Measurements from ENCODE around the gene SYT17.

Gene SYT17

DNA sequence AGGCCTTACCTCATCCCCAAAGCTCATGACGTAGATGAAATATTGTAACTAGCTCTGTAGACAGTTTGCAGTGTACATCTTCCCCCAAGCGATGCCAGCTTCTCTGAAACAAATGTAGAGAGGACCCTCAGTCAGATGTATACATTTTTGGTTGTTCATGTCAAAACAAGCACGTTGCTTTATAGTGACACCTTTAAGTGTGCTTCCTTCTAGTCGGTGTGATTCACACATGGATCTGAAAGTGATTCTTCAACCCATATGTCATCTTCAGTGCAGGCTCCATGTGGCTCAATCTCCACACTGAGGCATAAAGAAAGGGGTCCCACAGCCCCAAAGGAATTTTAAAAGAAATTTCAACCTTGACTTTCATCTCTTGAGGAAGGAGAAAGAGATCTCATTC is 86.6 kb downstream of the SYT17 start:
- H4K20me1 ChIP-seq = no peaks in the 10 kb centered on the region
- H3K4me3 ChIP-seq = no peak overlapping the region
- no peaks in the 10 kb centered on the region for H3K9me3 ChIP-seq (replicated peaks in 1 of 11)
- no peak overlapping the region for H3K27ac ChIP-seq
- H3K9ac ChIP-seq = no peak overlapping the region
- peaks cover 0 to 15% (median 0%) of the 10 kb centered on the region in 10 experiments; a peak in 5 of 20 replicates for H3K4me1 ChIP-seq
- no peaks in the 10 kb centered on the region for H3K27me3 ChIP-seq
- no peak for TF ChIP-seq Cebpa-rat (IDR thresholded peaks at IDR 0.05)
- no peaks in the 10 kb centered on the region for H3K36me3 ChIP-seq
- H3K4me2 ChIP-seq = no peak overlapping the region

DNA sequence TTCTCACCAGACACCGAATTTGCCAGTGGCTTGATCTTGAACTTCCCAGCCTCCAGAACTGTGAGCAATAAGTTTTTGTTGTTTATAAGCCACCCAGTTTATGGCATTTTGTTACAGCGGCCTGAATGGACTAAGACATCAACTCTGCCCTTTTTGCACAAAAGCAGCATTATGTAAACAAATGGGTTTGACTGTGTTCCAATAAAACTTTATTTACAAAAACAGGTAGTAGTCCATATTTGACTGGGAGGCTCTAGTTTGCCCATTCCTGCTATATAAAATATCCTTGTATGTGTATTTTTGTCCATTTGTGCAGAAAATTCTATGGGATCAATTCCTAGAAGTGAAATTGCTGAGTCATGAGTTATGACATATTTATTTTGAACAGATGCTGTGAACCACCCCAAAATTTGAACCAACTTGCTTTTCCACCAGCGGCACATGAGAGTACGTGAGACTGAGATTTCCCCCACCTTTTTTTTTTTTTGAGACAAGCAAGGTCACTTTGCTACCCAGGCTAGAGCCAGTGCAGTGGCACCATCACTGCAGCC is 96.2 kb downstream of the SYT17 start:
- Histone ChIP-seq H4K20me1 (no peaks in the 10 kb centered on the region), H3K4me2 (no peak overlapping the region), H3K4me3 (no peak overlapping the region), H3K27me3 (no peaks in the 10 kb centered on the region), H3K27ac (no peak overlapping the region), H3K9ac (no peak overlapping the region), H3K36me3 (peaks cover 0 to 24% (median 0%) of the 10 kb centered on the region in 11 experiments; a peak in 2 of 22 replicates), H3K4me1 (peaks cover 0 to 3% (median 0%) of the 10 kb centered on the region in 10 experiments; a peak in 5 of 20 replicates), H3K9me3 (replicated peaks in 1 of 11) (peaks cover 11 to 61% (median 20%) of the 10 kb centered on the region in 11 experiments; a peak in 20 of 22 replicates)
- no peak for TF ChIP-seq Cebpa-rat (IDR thresholded peaks at IDR 0.05)

DNA sequence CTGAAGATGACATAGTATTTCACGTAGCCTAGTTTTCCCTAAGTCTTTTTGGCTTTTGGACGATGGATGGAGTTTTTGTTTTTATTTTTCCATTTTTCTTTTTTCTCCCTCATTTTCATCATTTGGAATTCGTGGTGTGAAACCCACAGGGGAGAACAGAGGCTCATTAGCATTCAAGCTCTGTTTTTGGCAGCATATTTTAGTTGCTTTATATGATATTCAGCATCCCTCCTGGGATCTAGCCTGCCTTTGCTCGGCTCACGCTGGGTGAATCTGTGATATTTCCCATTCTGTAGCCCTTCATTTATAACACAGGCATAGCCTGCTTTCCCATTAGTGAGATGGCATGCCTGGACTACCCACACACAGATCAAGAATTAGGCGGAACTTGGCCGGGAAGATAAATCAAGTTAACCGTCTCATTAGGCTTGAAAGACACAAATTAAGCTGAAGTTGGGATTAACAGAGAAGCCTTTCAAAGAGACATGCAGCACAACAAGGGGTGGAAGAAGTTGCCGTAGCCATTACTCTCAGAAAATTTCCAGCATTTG is 97.4 kb downstream of the SYT17 start:
- H3K27me3 ChIP-seq = no peaks in the 10 kb centered on the region
- H3K4me3 ChIP-seq = no peak overlapping the region
- H3K4me2 ChIP-seq = no peak overlapping the region
- H3K27ac ChIP-seq = no peak overlapping the region
- H3K4me1 ChIP-seq = peaks cover 0 to 14% (median 0%) of the 10 kb centered on the region in 10 experiments; a peak in 6 of 20 replicates
- H3K36me3 ChIP-seq = peaks cover 0 to 24% (median 0%) of the 10 kb centered on the region in 11 experiments; a peak in 2 of 22 replicates
- no peak overlapping the region for H3K9ac ChIP-seq
- no peaks in the 10 kb centered on the region for H4K20me1 ChIP-seq
- H3K9me3 ChIP-seq (replicated peaks in 1 of 11) = peaks cover 11 to 72% (median 22%) of the 10 kb centered on the region in 11 experiments; a peak in 20 of 22 replicates
- TF ChIP-seq Cebpa-rat (IDR thresholded peaks at IDR 0.05) = no peak

DNA sequence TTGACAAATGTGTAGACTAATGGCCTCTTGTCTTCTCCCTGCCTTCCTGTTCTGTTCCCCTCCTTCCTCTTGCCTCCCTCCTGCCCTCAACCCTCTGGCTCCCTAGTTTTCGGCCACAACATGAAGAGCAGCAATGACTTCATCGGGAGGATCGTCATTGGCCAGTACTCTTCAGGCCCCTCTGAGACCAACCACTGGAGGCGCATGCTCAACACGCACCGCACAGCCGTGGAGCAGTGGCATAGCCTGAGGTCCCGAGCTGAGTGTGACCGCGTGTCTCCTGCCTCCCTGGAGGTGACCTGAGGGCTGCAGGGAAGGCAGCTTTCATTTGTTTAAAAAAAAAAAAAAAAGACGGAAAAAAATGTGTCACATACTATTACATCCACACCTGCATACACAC is 98.7 kb downstream of the SYT17 start:
- Histone ChIP-seq H3K4me2 (no peak overlapping the region), H3K4me3 (no peak overlapping the region), H3K27me3 (no peaks in the 10 kb centered on the region), H3K27ac (no peak overlapping the region), H3K9me3 (replicated peaks in 1 of 11) (peaks cover 11 to 72% (median 22%) of the 10 kb centered on the region in 11 experiments; a peak in 20 of 22 replicates), H3K9ac (no peak overlapping the region), H3K36me3 (peaks cover 0 to 24% (median 0%) of the 10 kb centered on the region in 11 experiments; a peak in 2 of 22 replicates), H3K4me1 (peaks cover 0 to 15% (median 0%) of the 10 kb centered on the region in 10 experiments; a peak in 6 of 20 replicates), H4K20me1 (no peaks in the 10 kb centered on the region)
- no peak for TF ChIP-seq Cebpa-rat (IDR thresholded peaks at IDR 0.05)

DNA sequence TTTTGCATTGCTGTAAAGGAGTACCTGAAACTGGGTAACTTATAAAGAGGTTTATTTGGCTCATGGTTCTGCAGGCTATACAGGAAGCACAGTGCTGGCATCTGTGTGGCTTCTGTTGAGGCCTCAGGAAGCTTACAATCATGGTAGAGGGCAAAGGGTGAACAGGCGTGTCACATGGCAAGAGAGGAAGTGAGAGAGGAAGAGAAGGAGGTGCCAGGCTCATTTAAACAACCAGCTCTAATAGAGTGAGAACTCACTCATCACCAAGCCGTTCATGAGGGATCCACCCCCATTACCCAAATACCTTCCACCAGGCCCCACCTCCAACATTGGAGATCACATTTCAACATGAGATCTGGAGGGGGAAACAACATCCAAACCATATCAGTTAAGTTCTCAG is 101.1 kb downstream of the SYT17 start:
- Histone ChIP-seq H3K27ac (peak overlapping the region in 4 of 11 experiments; percentile 24 to 60 (median 48); a peak in 7 of 22 replicates), H3K9me3 (replicated peaks in 1 of 11) (peaks cover 11 to 62% (median 22%) of the 10 kb centered on the region in 11 experiments; a peak in 20 of 22 replicates), H3K4me1 (peaks cover 0 to 15% (median 0%) of the 10 kb centered on the region in 10 experiments; a peak in 6 of 20 replicates), H3K36me3 (peaks cover 0 to 24% (median 0%) of the 10 kb centered on the region in 11 experiments; a peak in 2 of 22 replicates), H3K4me3 (no peak overlapping the region), H3K27me3 (no peaks in the 10 kb centered on the region), H4K20me1 (no peaks in the 10 kb centered on the region), H3K9ac (no peak overlapping the region), H3K4me2 (peak overlapping the region in 4 of 11 experiments; percentile 9 to 60 (median 40); a peak in 6 of 22 replicates)
- TF ChIP-seq Cebpa-rat (IDR thresholded peaks at IDR 0.05) = no peak

DNA sequence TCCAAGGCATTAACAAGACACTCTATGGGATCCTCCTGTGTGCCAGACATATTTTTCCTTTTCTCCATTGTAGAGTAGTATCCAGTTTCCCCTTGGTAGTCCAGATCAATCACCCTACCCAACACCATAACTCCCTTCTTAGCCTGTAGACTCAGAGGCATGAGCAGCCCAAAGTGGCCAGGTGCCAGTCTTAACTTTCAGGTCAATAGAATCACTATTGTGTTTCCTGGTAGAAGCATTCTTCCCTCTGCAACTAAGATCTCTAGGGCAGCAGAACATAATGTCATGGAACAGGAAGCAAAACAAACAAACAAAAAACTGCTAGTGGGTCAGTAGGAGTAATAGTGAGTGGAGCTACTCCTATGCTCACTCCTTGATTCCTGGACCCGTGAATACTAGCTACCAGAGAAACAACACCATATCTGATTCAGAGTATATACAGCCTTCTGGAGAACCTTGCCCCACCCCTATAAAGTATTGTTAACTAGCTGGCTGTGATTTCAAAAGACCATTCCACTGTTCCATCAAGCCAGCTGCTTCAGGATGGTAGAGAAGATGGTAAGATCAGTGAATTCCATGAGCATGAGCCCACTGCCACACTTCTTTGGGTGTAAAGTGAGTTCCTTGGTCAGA is 106.2 kb downstream of the SYT17 start:
- Histone ChIP-seq H3K27ac (no peak overlapping the region), H4K20me1 (no peaks in the 10 kb centered on the region), H3K4me1 (peaks cover 0 to 12% (median 0%) of the 10 kb centered on the region in 10 experiments; a peak in 6 of 20 replicates), H3K36me3 (no peaks in the 10 kb centered on the region), H3K9me3 (replicated peaks in 1 of 11) (peaks cover 0 to 14% (median under 1%) of the 10 kb centered on the region in 11 experiments; a peak in 14 of 22 replicates), H3K4me3 (no peak overlapping the region), H3K9ac (no peak overlapping the region), H3K27me3 (no peaks in the 10 kb centered on the region), H3K4me2 (peak overlapping the region in 1 of 11 experiments; percentile 29; a peak in 2 of 22 replicates)
- TF ChIP-seq Cebpa-rat (IDR thresholded peaks at IDR 0.05) = no peak

DNA sequence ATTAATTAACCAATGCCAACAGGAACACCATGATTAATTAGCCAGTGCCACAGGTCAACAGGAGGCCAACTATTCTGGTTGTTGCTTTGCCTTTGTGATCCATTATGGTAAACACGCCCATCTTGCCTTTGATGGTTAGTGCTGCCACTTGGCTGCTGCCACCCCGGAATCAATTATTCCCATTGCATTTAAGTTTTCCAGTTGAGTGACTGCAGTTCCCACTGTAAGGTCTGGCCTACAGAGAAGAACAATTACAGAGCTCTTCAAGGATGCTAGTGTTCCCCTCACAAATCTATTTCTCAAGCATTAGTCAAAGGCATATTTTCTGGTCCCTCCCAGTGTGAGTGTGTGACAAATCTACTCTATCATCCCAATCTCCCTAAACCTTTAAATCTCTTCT is 110.4 kb downstream of the SYT17 start:
- no peak overlapping the region for H3K4me3 ChIP-seq
- no peak overlapping the region for H3K4me2 ChIP-seq
- H3K9me3 ChIP-seq (replicated peaks in 1 of 11) = 0 out of 22 replicates have a peak, but pooled peaks cover 0 to 6% (median 0%) of the 10 kb centered on the region in 11 experiments
- no peaks in the 10 kb centered on the region for H4K20me1 ChIP-seq
- H3K27ac ChIP-seq = no peak overlapping the region
- no peak overlapping the region for H3K9ac ChIP-seq
- no peak for TF ChIP-seq Cebpa-rat (IDR thresholded peaks at IDR 0.05)
- H3K27me3 ChIP-seq = no peaks in the 10 kb centered on the region
- H3K4me1 ChIP-seq = no peaks in the 10 kb centered on the region
- H3K36me3 ChIP-seq = no peaks in the 10 kb centered on the region

DNA sequence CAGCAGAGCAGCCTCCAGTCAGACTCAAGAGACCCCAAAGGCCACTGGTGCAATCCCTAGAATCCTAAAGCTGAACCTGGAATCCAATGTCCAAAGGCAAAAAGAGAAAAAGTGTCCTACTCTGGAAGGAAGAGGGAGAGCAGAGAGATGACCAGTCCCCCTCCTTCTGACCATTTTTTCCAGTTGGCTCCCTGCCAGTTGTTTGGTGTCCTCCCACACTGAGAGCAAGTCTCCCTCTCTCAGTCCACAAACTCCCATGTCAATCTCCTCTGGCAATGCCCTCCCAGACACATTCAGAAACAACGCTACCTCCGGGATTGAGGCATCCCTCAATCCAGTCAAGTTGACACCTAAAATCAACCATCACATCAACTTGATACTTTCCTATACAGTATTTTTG is 113.2 kb downstream of the SYT17 start:
- Histone ChIP-seq H3K4me3 (no peak overlapping the region), H3K4me2 (no peak overlapping the region), H3K27me3 (no peaks in the 10 kb centered on the region), H3K9ac (no peak overlapping the region), H3K27ac (no peak overlapping the region), H4K20me1 (no peaks in the 10 kb centered on the region), H3K9me3 (replicated peaks in 1 of 11) (0 out of 22 replicates have a peak, but pooled peaks cover 0 to 6% (median 0%) of the 10 kb centered on the region in 11 experiments), H3K36me3 (no peaks in the 10 kb centered on the region), H3K4me1 (peaks cover 0 to 15% (median 0%) of the 10 kb centered on the region in 10 experiments; a peak in 3 of 20 replicates)
- TF ChIP-seq Cebpa-rat (IDR thresholded peaks at IDR 0.05) = no peak

DNA sequence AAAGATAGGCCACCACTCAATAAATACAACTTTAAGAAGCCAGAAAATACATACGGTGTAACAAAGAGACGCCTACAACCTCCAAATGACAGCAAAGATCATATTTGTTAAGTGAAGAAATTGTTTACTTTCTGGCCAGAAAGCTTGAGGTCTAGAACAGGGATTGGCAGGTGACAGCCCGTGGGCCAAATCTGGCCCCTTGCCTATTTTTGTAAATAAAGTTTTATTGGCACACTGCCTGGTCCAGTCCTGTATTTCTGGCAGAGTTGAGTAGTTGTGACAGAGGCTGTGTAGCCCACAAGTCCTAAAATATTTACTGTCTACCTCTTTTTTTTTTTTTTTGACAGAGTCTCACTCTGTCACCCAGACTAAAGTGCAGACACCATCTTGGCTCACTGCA is 114.1 kb downstream of the SYT17 start:
- Histone ChIP-seq H4K20me1 (no peaks in the 10 kb centered on the region), H3K27ac (no peak overlapping the region), H3K27me3 (no peaks in the 10 kb centered on the region), H3K9me3 (replicated peaks in 1 of 11) (0 out of 22 replicates have a peak, but pooled peaks cover 0 to 6% (median 0%) of the 10 kb centered on the region in 11 experiments), H3K4me2 (no peak overlapping the region), H3K4me1 (peaks cover 0 to 15% (median 0%) of the 10 kb centered on the region in 10 experiments; a peak in 3 of 20 replicates), H3K4me3 (no peak overlapping the region), H3K9ac (no peak overlapping the region), H3K36me3 (no peaks in the 10 kb centered on the region)
- TF ChIP-seq Cebpa-rat (IDR thresholded peaks at IDR 0.05) = no peak
